Measurements from ENCODE around the gene MRM2.

Gene MRM2

DNA sequence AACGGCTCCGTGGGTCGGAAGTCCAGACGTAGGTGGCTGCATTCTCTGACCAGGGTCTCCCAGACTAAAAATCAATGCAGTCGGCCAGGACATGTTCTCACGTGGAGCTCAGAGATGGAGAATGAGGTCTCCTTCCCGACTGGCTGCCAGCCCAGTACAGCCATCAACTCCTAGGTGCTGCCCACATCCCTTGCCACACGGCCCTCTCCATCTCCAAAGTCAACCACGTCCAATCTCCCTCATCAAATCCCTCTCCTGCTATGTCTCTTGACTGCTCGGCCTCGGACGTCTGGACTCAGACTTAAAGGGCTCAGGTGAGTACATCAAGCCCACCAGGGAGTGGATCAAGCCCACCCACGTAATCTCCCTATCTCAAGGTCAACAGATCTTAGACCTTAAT lies 16.2 kb downstream of the MRM2 start:
- no peak overlapping the region for H3K4me3 ChIP-seq (ENCODE audit: low read depth, low read length)
- in situ Hi-C loops (cut with HindIII; ENCODE audit: low sequenced_read_pairs) = no loop called here
- DNase-seq (ENCODE audit: low read depth, low spot score) = no peak
- TF ChIP-seq, protein P1, sequence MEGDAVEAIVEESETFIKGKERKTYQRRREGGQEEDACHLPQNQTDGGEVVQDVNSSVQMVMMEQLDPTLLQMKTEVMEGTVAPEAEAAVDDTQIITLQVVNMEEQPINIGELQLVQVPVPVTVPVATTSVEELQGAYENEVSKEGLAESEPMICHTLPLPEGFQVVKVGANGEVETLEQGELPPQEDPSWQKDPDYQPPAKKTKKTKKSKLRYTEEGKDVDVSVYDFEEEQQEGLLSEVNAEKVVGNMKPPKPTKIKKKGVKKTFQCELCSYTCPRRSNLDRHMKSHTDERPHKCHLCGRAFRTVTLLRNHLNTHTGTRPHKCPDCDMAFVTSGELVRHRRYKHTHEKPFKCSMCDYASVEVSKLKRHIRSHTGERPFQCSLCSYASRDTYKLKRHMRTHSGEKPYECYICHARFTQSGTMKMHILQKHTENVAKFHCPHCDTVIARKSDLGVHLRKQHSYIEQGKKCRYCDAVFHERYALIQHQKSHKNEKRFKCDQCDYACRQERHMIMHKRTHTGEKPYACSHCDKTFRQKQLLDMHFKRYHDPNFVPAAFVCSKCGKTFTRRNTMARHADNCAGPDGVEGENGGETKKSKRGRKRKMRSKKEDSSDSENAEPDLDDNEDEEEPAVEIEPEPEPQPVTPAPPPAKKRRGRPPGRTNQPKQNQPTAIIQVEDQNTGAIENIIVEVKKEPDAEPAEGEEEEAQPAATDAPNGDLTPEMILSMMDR (IDR thresholded peaks at IDR 0.05; ENCODE audit: low read depth, low read length) = no peak

- H3K4me3 ChIP-seq (ENCODE audit: low read depth, low read length) = no peak overlapping the region
- DNase-seq (ENCODE audit: low read depth, low spot score) = no peak
- in situ Hi-C loops (cut with HindIII; ENCODE audit: low sequenced_read_pairs) = no loop called here
- TF ChIP-seq, protein P1 (IDR thresholded peaks at IDR 0.05; ENCODE audit: low read depth, low read length) = no peak
Measured at GRCh38 chr7:2225336-2225735, 16.7 kb downstream of the MRM2 start.

DNA sequence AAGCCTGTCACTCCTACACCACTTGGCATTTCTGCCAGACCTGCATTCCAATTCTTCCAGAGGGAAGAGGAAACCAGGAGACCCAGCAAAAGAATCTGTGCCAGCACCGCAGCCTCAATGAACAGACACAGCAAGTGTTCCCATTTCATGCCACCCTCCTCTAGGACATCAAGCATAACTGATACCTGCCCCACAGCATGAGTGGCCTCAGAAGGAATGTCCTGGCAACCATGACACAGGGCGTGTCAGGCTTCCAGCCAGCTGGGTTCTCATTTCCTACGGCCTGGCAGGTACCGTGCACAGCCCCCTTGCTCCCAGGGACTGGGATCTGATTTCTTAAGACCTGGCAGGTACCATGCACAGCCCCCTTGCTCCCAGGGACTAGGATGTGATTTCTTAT lies 17.1 kb downstream of the MRM2 start:
- no peak overlapping the region for H3K4me3 ChIP-seq (ENCODE audit: low read depth, low read length)
- in situ Hi-C loops (cut with HindIII; ENCODE audit: low sequenced_read_pairs) = no loop called here
- DNase-seq (ENCODE audit: low read depth, low spot score) = no peak
- TF ChIP-seq, protein P1 (IDR thresholded peaks at IDR 0.05; ENCODE audit: low read depth, low read length) = no peak

- TF ChIP-seq, protein P1 (IDR thresholded peaks at IDR 0.05; ENCODE audit: low read depth, low read length) = no peak
- in situ Hi-C loops (cut with HindIII; ENCODE audit: low sequenced_read_pairs) = no loop called here
- DNase-seq (ENCODE audit: low read depth, low spot score) = no peak
- no peak overlapping the region for H3K4me3 ChIP-seq (ENCODE audit: low read depth, low read length)
Measured at GRCh38 chr7:2224491-2224928, 17.5 kb downstream of the MRM2 start.

DNA sequence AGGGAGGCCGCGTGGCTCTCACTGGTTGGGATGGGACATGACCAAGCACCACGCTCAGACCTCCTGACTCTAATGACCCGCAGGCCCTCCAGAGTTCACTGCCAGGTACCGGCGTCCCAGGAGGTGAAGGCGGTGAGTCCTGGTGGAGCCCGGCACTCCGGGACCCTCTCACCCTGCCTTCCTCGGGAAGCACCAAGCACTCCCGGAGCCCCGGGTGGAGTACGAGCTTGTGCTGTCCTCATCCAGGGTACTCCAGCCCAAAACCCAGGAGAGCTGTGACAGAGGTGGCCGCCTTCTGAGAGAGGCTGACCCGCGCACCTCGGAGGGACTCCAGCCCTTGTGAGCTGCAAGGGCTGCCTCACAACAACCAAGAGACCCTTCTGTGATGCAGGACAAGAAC lies 18.7 kb downstream of the MRM2 start:
- in situ Hi-C loops (cut with HindIII; ENCODE audit: low sequenced_read_pairs) = no loop called here
- no peak for DNase-seq (ENCODE audit: low read depth, low spot score)
- H3K4me3 ChIP-seq (ENCODE audit: low read depth, low read length) = no peak overlapping the region
- TF ChIP-seq, protein P1 (IDR thresholded peaks at IDR 0.05; ENCODE audit: low read depth, low read length) = no peak

GRCh38 chr7:2222516-2222915 lies 19.5 kb downstream of the MRM2 start:
- no peak for DNase-seq (ENCODE audit: low read depth, low spot score)
- H3K4me3 ChIP-seq (ENCODE audit: low read depth, low read length) = no peak overlapping the region
- in situ Hi-C loops (cut with HindIII; ENCODE audit: low sequenced_read_pairs) = no loop called here
- TF ChIP-seq, protein P1 (IDR thresholded peaks at IDR 0.05; ENCODE audit: low read depth, low read length) = no peak

DNA sequence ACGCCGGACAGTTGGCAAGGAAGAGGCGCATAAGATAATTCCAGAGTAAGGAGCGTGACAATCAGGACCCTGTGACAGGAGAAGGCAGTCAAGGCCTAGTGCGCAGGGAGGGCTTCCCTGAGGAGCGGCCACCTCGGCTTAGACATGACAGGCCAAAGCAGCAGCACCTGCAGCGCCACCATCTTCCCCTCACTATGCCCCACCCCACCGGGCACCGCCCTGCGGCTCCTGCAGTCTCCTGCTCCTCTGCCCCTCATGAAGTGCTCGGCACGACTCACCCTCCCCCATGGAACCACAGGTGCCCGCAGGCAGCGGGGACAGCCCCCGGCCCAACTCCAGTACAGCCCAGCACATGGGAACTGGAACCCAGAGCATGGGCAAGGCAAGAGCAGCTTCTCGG lies 21.1 kb downstream of the MRM2 start:
- in situ Hi-C loops (cut with HindIII; ENCODE audit: low sequenced_read_pairs) = no loop called here
- H3K4me3 ChIP-seq (ENCODE audit: low read depth, low read length) = no peak overlapping the region
- DNase-seq (ENCODE audit: low read depth, low spot score) = no peak
- TF ChIP-seq, protein P1 (IDR thresholded peaks at IDR 0.05; ENCODE audit: low read depth, low read length) = no peak
